Cardiac muscle cell (in vitro differentiated cells and primary cell): ENCODE results near the gene CBFA2T2. TPM values are rescaled to one million over a fixed set of nuclear protein-coding genes. Genes with fewer than 3 reads are reported as not detected.
"Not testable (repeated sequence)": the region's sequence is repeated elsewhere in the genome, so short reads cannot be mapped to it uniquely, and the experiment has no call there.

Experiments used
- DNase-seq, 2 donors: peaks; one replicate each; pipeline versions ENCODE4 v3.0.0 to v3.0.0-alpha.2; 2010 to 2017; ENCODE audit warnings: low read depth in 1 of 2, low spot score in 1 of 2
- H3K27ac ChIP-seq: fragments of 200-600 bp; sonication (generic); 2 replicates; pipeline ENCODE4 v1.5.1; 2016
- H3K27me3 ChIP-seq: fragments of 200-600 bp; sonication (generic); 2 replicates; pipeline ENCODE4 v1.6.0; 2016; ENCODE audit warnings: control low read depth
- H3K36me3 ChIP-seq: fragments of 200-600 bp; sonication (generic); 2 replicates; pipeline ENCODE4 v1.5.1; 2016; ENCODE audit warnings: control low read depth
- H3K4me1 ChIP-seq: fragments of 200-600 bp; sonication (generic); 2 replicates; pipeline ENCODE4 v1.8.1; 2017; ENCODE audit warnings: low read depth, mild to moderate bottlenecking, mixed run types
- H3K4me3 ChIP-seq: fragments of 200-600 bp; sonication (generic); 2 replicates; pipeline ENCODE4 v1.5.1; 2016; ENCODE audit warnings: mild to moderate bottlenecking
- H3K9me3 ChIP-seq: fragments of 200-600 bp; sonication (generic); 2 replicates; pipeline ENCODE4 v1.5.1; 2017; ENCODE audit warnings: low read depth, mild to moderate bottlenecking, control low read depth
- CTCF ChIP-seq: IDR thresholded peaks from 2 replicates; pipeline ENCODE4 v1.5.1; 2012; ENCODE audit warnings: low read depth, mild to moderate bottlenecking, low read length
- polyA plus RNA-seq: library from polyadenylated mRNA; unstranded; fragments of >200 nt; fragmentation: Nextera tagmentation; extraction: Ambion mirVana; gene quantifications from 2 replicates; pipeline ENCODE4 v1.2.1, GENCODE V29; 2016
- total RNA-seq: library from RNA; depleted of rRNA; stranded (reverse); fragments of >200 nt; gene quantifications from 2 replicates; pipeline ENCODE4 v1.2.3, GENCODE V29; 2016

Gene CBFA2T2
- total and polyA plus RNA-seq, 2 experiments from 2014 or later: 36.7 to 53.1 TPM

GRCh38 chr20:33499355-33499754, 9.5 kb downstream of the CBFA2T2 start:
- no peak for TF ChIP-seq CTCF

GRCh38 chr20:33501000-33501399, 11.1 kb downstream of the CBFA2T2 start:
- H3K4me1 ChIP-seq: peaks cover 11% of the 10 kb centered on the region
- no peaks in the 10 kb centered on the region for H3K9me3 ChIP-seq
- no peaks in the 10 kb centered on the region for H3K36me3 ChIP-seq
- no peaks in the 10 kb centered on the region for H3K27me3 ChIP-seq
- DNase-seq: no peak
- H3K4me3 ChIP-seq: no peak overlapping the region
- peak overlapping the region; percentile 72 for H3K27ac ChIP-seq
- no peak for TF ChIP-seq CTCF

More at GRCh38 chr20:33499355-33499754, 9.5 kb downstream of the CBFA2T2 start:
- H3K36me3 ChIP-seq: no peaks in the 10 kb centered on the region
- H3K27me3 ChIP-seq: no peaks in the 10 kb centered on the region
- H3K4me1 ChIP-seq: peaks cover 11% of the 10 kb centered on the region
- no peak for DNase-seq
- H3K27ac ChIP-seq: no peak overlapping the region
- H3K4me3 ChIP-seq: no peak overlapping the region
- H3K9me3 ChIP-seq: no peaks in the 10 kb centered on the region

GRCh38 chr20:33503564-33503963, 13.7 kb downstream of the CBFA2T2 start:
- no peak for TF ChIP-seq CTCF
- no peaks in the 10 kb centered on the region for H3K9me3 ChIP-seq
- H3K36me3 ChIP-seq: no peaks in the 10 kb centered on the region
- H3K27me3 ChIP-seq: no peaks in the 10 kb centered on the region
- no peak for DNase-seq
- H3K4me3 ChIP-seq: no peak overlapping the region
- no peak overlapping the region for H3K27ac ChIP-seq
- peaks cover 11% of the 10 kb centered on the region for H3K4me1 ChIP-seq

- DNase-seq: no peak
- Histone ChIP-seq H3K4me1 (no peaks in the 10 kb centered on the region), H3K27me3 (no peaks in the 10 kb centered on the region), H3K27ac (no peak overlapping the region), H3K9me3 (no peaks in the 10 kb centered on the region), H3K4me3 (no peak overlapping the region), H3K36me3 (no peaks in the 10 kb centered on the region)
- no peak for TF ChIP-seq CTCF
Measured at GRCh38 chr20:33506576-33506975, 16.7 kb downstream of the CBFA2T2 start.

- Histone ChIP-seq H3K27me3 (no peaks in the 10 kb centered on the region), H3K27ac (no peak overlapping the region), H3K9me3 (no peaks in the 10 kb centered on the region), H3K36me3 (no peaks in the 10 kb centered on the region), H3K4me1 (no peaks in the 10 kb centered on the region), H3K4me3 (no peak overlapping the region)
- no peak for DNase-seq
- no peak for TF ChIP-seq CTCF
Measured at GRCh38 chr20:33507461-33507860, 17.6 kb downstream of the CBFA2T2 start.

- not testable (repeated sequence) for H3K4me3 ChIP-seq, H3K27ac ChIP-seq, H3K27me3 ChIP-seq, H3K4me1 ChIP-seq, H3K36me3 ChIP-seq, H3K9me3 ChIP-seq, DNase-seq
Measured at GRCh38 chr20:33508015-33508414, 18.1 kb downstream of the CBFA2T2 start.

- DNase-seq, H3K9me3 ChIP-seq, H3K27ac ChIP-seq, H3K4me3 ChIP-seq, H3K4me1 ChIP-seq, H3K36me3 ChIP-seq, H3K27me3 ChIP-seq: not testable (repeated sequence)
Measured at GRCh38 chr20:33509057-33509456, 19.2 kb downstream of the CBFA2T2 start.

- not testable (repeated sequence) for H3K27ac ChIP-seq, H3K9me3 ChIP-seq, H3K27me3 ChIP-seq, H3K4me3 ChIP-seq, H3K4me1 ChIP-seq, DNase-seq, H3K36me3 ChIP-seq
Measured at GRCh38 chr20:33511876-33512275, 22.0 kb downstream of the CBFA2T2 start.
